Ovary (tissue), 9 donors: ENCODE results near the gene CDC26. TPM values are rescaled to one million over a fixed set of nuclear protein-coding genes. Genes with fewer than 3 reads are reported as not detected.

Source experiments
- DNase-seq, 5 donors: peaks; one replicate each; pipeline ENCODE4 v3.0.0-alpha.2; 2019 to 2020
- H3K27ac ChIP-seq, 2 donors: fragments of 200-600 bp; one replicate each; pipeline versions ENCODE4 v1.5.1 to v1.8.0; 2019 to 2022
- H3K27me3 ChIP-seq: fragments of 200-600 bp; one replicate; pipeline ENCODE4 v1.8.0; 2022
- H3K36me3 ChIP-seq: fragments of 200-600 bp; sonication (generic); one replicate; pipeline ENCODE4 v1.5.1; 2019
- H3K4me1 ChIP-seq: one replicate; pipeline ENCODE4 v1.8.1; 2013; ENCODE audit warnings: mild to moderate bottlenecking, moderate library complexity; ENCODE audit not compliant: insufficient read depth
- H3K4me3 ChIP-seq: fragments of 200-600 bp; sonication (generic); one replicate; pipeline ENCODE4 v1.5.1; 2017
- H3K9me3 ChIP-seq, 2 donors: fragments of 200-600 bp in 1 of 2; sonication (generic) in 1 of 2; one replicate each; pipeline versions ENCODE4 v1.5.1 to v1.8.1; 2013 to 2019; ENCODE audit warnings: mild to moderate bottlenecking in 1 of 2, moderate library complexity in 1 of 2
- EP300 ChIP-seq: sonication (generic); formaldehyde crosslinking; IDR thresholded peaks from one replicate; pipeline ENCODE4 v1.6.1; 2017; ENCODE audit warnings: antibody characterized with exemption
- POLR2A ChIP-seq: fragments of 450-650 bp; IDR thresholded peaks from one replicate; pipeline ENCODE4 v1.6.1; 2017; ENCODE audit warnings: antibody characterized with exemption, mild to moderate bottlenecking, moderate library complexity
- WGBS, 3 donors: extraction: QIAGEN DNeasy Blood & Tissue Kit in 1 of 3; methylation state at CpG; one replicate each; pipeline versions ENCODE4 v1.1.5 to v1.1.7; 2013 to 2017; 5-methylcytosine and 5-hydroxymethylcytosine counted together
- intact Hi-C, 4 donors: fragments of 100-400 bp; cut with DNase I; formaldehyde crosslinking; loops; one replicate each; pipeline versions ENCODE4 v1.11.0 to v1.15.1; 2022 to 2023
- polyA plus RNA-seq, 2 donors: library from polyadenylated mRNA; stranded (reverse); fragments of 200-250 nt in 1 of 2; fragments of 350-450 nt in 1 of 2; fragmentation: Illumina TruSeq in 1 of 2; extraction: RNeasy Lipid Tissue Mini Kit (QIAGEN cat#74804) in 1 of 2; gene quantifications; one replicate each; pipeline ENCODE4 v1.2.3, GENCODE V29; 2013 to 2014
- total RNA-seq, 7 donors: library from RNA; depleted of rRNA in 2 of 7; stranded (reverse); fragments of >200 nt in 2 of 7; fragmentation: NEBNext Ultra II Directional in 3 of 7; extraction: Animal tissue kit (Norgen Biotek cat#: 25700) in 3 of 7; gene quantifications; one replicate each; pipeline versions ENCODE4 v1.1.0 to v1.2.4, GENCODE V29; 2016 to 2023
- TF ChIP-seq, protein P1 (sequence below), 3 donors: fragments of 450-650 bp in 2 of 3; fragments of 200-600 bp in 1 of 3; IDR thresholded peaks; one replicate each; pipeline versions ENCODE4 v1.5.1 to v1.8.0; 2016 to 2022; ENCODE audit warnings: antibody characterized with exemption in 3 of 3, mild to moderate bottlenecking in 1 of 3
- donor health status: DM: no; HTN: no; CAD: no; lungs with moderate emphysema.
- donor health status: DM: no; HTN: no; CAD: no.
- donor health status: Bipolar disorder and iron deficiency.
- donor health status: DM: yes; HTN: yes; CAD: no.
- donor health status: DM: no; HTN: no; CAD: no.
- donor health status: DM: yes; HTN: yes; CAD: no.

CDC26 gene
- total and polyA plus RNA-seq, 9 donors, result 24.2 to 57.3 (median 27.7) TPM

DNA sequence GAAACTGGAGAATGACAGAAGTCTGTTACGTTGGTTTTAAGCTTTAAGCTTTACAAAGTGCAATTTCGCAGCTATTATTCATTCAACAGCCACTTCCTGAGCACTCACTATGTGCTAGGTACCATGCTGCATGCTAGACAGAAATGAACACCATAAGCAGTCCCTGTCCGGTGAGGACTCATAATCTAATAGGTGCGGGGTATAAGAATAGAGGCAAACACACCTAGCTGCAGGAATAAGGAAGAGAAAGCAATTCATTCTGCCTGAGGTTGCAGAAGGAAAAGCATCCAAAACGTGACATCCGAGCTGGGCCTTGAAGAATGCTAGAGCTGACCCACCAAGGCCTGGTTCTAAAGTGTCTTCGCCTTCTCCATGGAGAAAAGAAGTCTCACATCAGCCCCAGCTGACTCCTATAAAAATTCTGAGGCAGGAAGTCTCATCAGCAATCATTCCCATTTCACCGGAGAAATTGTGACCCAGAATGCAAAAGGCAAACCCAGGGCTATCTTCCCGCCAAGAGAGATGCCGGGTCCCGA, 54.8 kb downstream of the CDC26 start:
- Histone ChIP-seq H3K4me1 (peaks cover 8% of the 10 kb centered on the region), H3K9me3 (no peaks in the 10 kb centered on the region), H3K27me3 (no peaks in the 10 kb centered on the region), H3K27ac (peak overlapping the region; percentile 45 to 65), H3K4me3 (peak overlapping the region; percentile 53), H3K36me3 (no peaks in the 10 kb centered on the region)
- DNase-seq, result no peak
- TF ChIP-seq, protein P1, sequence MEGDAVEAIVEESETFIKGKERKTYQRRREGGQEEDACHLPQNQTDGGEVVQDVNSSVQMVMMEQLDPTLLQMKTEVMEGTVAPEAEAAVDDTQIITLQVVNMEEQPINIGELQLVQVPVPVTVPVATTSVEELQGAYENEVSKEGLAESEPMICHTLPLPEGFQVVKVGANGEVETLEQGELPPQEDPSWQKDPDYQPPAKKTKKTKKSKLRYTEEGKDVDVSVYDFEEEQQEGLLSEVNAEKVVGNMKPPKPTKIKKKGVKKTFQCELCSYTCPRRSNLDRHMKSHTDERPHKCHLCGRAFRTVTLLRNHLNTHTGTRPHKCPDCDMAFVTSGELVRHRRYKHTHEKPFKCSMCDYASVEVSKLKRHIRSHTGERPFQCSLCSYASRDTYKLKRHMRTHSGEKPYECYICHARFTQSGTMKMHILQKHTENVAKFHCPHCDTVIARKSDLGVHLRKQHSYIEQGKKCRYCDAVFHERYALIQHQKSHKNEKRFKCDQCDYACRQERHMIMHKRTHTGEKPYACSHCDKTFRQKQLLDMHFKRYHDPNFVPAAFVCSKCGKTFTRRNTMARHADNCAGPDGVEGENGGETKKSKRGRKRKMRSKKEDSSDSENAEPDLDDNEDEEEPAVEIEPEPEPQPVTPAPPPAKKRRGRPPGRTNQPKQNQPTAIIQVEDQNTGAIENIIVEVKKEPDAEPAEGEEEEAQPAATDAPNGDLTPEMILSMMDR (IDR thresholded peaks at IDR 0.05), result no peak
- TF ChIP-seq POLR2A (no peak), EP300 (no peak)
- intact Hi-C loops, result no loop called here
- WGBS, 3 donors, result 7 to 8% (median 7%) methylated on average over 11 of the region's 11 CpGs

DNA sequence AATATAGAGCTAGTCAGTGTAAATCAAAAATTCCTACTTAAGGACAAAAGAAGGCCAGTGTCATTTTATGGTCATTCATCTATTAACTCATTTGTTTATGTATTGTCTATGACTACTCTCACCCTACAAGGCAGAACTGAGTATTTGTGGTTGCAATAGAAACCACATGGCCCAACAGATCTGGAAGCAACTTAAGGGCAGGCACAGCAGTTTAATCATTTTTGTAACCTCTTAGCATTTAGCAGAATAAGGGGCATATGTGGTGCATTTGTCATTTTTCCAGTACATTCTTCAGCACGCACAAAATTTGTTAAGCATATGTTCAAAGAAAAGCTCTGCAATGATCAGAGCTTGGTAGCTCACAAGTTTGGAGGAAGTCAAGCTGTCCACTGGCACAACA, 55.4 kb downstream of the CDC26 start:
- 24 to 55% (median 27%) methylated on average over 1 of the region's 1 CpG for WGBS, 3 donors
- Histone ChIP-seq H3K9me3 (no peaks in the 10 kb centered on the region), H3K36me3 (no peaks in the 10 kb centered on the region), H3K4me1 (peaks cover 8% of the 10 kb centered on the region), H3K4me3 (peak overlapping the region; percentile 53), H3K27ac (no peak overlapping the region), H3K27me3 (no peaks in the 10 kb centered on the region)
- intact Hi-C loops, result no loop called here
- TF ChIP-seq, protein P1 (IDR thresholded peaks at IDR 0.05), result no peak
- no peak for TF ChIP-seq POLR2A
- TF ChIP-seq EP300, result no peak
- DNase-seq, result no peak

DNA sequence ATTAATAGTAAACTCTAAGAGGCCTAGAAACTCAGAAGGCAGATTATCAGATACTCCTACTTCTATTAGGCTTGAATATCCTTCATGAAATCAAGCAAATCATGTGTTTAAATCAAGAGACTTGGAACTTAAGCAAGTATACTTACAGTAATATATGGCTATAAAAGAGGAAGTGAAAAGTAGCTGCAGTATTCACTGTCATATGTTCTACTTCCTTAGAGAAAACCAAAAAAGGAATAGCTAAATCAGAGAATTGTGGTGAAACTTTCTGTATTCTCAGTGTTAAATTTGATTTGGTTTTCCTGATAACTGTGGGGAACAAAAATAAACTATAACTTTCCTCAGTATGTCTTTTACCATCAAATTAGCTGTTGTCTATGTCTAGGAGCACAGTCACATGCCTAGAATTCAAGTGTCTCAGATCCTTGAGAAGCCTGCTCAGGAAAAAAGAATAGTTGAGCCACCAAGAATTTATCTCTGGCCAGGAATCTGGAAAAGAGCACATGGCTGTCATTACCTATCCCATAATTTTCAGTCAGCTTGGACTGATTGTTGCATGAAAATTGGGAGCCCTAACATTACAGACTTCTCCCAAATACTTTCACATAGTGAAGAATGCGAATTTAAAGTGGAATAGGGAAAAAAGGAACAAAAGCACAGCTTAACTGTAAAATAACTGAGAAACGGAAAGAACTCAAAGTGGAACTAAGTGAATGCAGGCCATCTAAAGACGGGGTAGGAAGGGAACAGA, 56.0 kb downstream of the CDC26 start:
- no peak overlapping the region for H3K27ac ChIP-seq
- 77 to 86% (median 81%) methylated on average over 3 of the region's 3 CpGs for WGBS, 3 donors
- H3K4me1 ChIP-seq, result peaks cover 8% of the 10 kb centered on the region
- H3K27me3 ChIP-seq, result no peaks in the 10 kb centered on the region
- H3K4me3 ChIP-seq, result no peak overlapping the region
- intact Hi-C loops, result no loop called here
- DNase-seq, result no peak
- H3K36me3 ChIP-seq, result no peaks in the 10 kb centered on the region
- no peaks in the 10 kb centered on the region for H3K9me3 ChIP-seq
- TF ChIP-seq EP300, result no peak
- TF ChIP-seq, protein P1 (IDR thresholded peaks at IDR 0.05), result no peak
- TF ChIP-seq POLR2A, result no peak

Other genes starting within 250 kb of the CDC26 start
- 10 to 100 TPM in 1 of 7 donors, 1 to 10 TPM in 6; 3.7 to 11.4 (median 6.7) TPM for gene ZFP37, start 218.8 kb downstream of the CDC26 start, total RNA-seq
- 1 to 10 TPM; 4.8 TPM for gene ZFP37, start 218.8 kb downstream of the CDC26 start, polyA plus RNA-seq
- gene SLC31A2, start 124.6 kb downstream of the CDC26 start, total RNA-seq, result 10 to 100 TPM in 2 of 7 donors, 1 to 10 TPM in 5; 3.4 to 21.1 (median 6.0) TPM
- gene SLC31A2, start 124.6 kb downstream of the CDC26 start, polyA plus RNA-seq, result 10 to 100 TPM in 1 of 2 donors, 1 to 10 TPM in 1; 5.5 to 15.7 TPM
- 10 to 100 TPM; 11.9 to 32.9 (median 20.2) TPM for gene FKBP15, start 54.3 kb downstream of the CDC26 start, total RNA-seq
- 10 to 100 TPM; 10.9 to 29.0 TPM for gene FKBP15, start 54.3 kb downstream of the CDC26 start, polyA plus RNA-seq
- gene SLC31A1, start 54.0 kb downstream of the CDC26 start, total RNA-seq, result 10 to 100 TPM in 5 of 7 donors, 1 to 10 TPM in 2; 6.6 to 18.7 (median 12.5) TPM
- gene SLC31A1, start 54.0 kb downstream of the CDC26 start, polyA plus RNA-seq, result 10 to 100 TPM in 1 of 2 donors, 1 to 10 TPM in 1; 5.3 to 24.1 TPM
- gene PRPF4, start 86 bp upstream of the CDC26 start, total RNA-seq, result 10 to 100 TPM; 12.5 to 30.8 (median 22.3) TPM
- gene PRPF4, start 86 bp upstream of the CDC26 start, polyA plus RNA-seq, result 10 to 100 TPM; 13.9 to 28.9 TPM
- 1 to 10 TPM in 1 of 7 donors, under 1 TPM in 2, not detected in 4; 0.38 to 1.3 (median 0.57) TPM for gene RNF183, start 27.8 kb upstream of the CDC26 start, total RNA-seq
- gene RNF183, start 27.8 kb upstream of the CDC26 start, polyA plus RNA-seq, result under 1 TPM in 1 of 2 donors, not detected in 1; 0.06 TPM
- 1 to 10 TPM; 1.7 to 5.3 (median 3.4) TPM for gene WDR31, start 64.7 kb upstream of the CDC26 start, total RNA-seq
- gene WDR31, start 64.7 kb upstream of the CDC26 start, polyA plus RNA-seq, result 1 to 10 TPM; 1.9 to 4.6 TPM
- gene BSPRY, start 74.0 kb upstream of the CDC26 start, total RNA-seq, result 1 to 10 TPM in 1 of 7 donors, under 1 TPM in 5, not detected in 1; 0.10 to 6.9 (median 0.41) TPM
- under 1 TPM; 0.11 to 0.47 TPM for gene BSPRY, start 74.0 kb upstream of the CDC26 start, polyA plus RNA-seq
- 10 to 100 TPM; 15.4 to 23.9 (median 21.1) TPM for gene HDHD3, start 101.4 kb upstream of the CDC26 start, total RNA-seq
- 10 to 100 TPM in 1 of 2 donors, 1 to 10 TPM in 1; 8.9 to 24.9 TPM for gene HDHD3, start 101.4 kb upstream of the CDC26 start, polyA plus RNA-seq
- 10 to 100 TPM; 14.3 to 59.3 (median 34.7) TPM for gene ALAD, start 125.7 kb upstream of the CDC26 start, total RNA-seq
- gene ALAD, start 125.7 kb upstream of the CDC26 start, polyA plus RNA-seq, result 10 to 100 TPM; 46.8 to 57.0 TPM
- 10 to 100 TPM; 12.3 to 27.5 (median 24.2) TPM for gene POLE3, start 135.1 kb upstream of the CDC26 start, total RNA-seq
- gene POLE3, start 135.1 kb upstream of the CDC26 start, polyA plus RNA-seq, result 10 to 100 TPM; 28.2 to 53.6 TPM
- gene C9orf43, start 135.2 kb upstream of the CDC26 start, total RNA-seq, result under 1 TPM; 0.48 to 0.92 (median 0.84) TPM
- 1 to 10 TPM in 1 of 2 donors, under 1 TPM in 1; 0.46 to 1.2 TPM for gene C9orf43, start 135.2 kb upstream of the CDC26 start, polyA plus RNA-seq
- 10 to 100 TPM in 6 of 7 donors, 1 to 10 TPM in 1; 6.1 to 49.3 (median 15.9) TPM for gene RGS3, start 188.2 kb upstream of the CDC26 start, total RNA-seq
- gene RGS3, start 188.2 kb upstream of the CDC26 start, polyA plus RNA-seq, result 10 to 100 TPM; 15.0 to 15.4 TPM